ENCODE measurements around the gene CCDC116. TPM values are rescaled to one million over a fixed set of nuclear protein-coding genes. Genes with fewer than 3 reads are reported as not detected.
A peak's percentile ranks its signal among the peaks of the same experiment; 100 is the strongest.

CCDC116 gene, protein sequence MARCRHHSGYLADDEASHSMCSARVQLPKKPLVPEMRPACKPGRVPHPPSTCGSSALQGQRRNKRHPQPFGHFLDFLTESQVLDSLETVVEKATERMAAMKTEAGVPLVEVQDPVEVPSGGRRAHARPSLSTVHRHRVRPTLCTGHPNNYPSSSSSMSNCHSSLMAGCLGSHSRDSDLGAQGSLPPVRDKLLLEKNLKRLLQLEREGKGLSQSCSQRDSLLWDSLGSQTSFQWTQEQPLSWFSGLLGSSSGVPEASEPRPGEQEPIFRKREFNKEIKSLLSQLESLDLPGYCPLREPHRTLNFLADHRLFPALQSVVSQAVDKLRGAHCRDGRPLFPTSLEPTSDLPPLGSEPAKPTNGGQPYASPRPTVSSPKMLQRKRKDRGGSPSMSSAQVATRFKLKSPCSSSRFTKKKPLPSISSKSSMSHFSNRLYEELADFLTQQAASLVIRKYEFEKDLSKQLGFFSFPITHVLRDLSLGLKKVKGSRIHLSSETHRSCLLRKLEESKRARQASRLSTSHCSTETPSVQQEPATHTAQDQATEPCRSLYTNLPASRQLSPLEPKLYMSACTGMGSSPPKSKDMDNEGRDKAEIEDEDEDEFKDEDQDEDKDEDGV
- total RNA-seq (under 1 TPM; 0.34 to 0.93 TPM), polyA plus RNA-seq (not detected), total RNA-seq (0 to 1.0 (median 0.47) reads per million in 6 experiments)

GRCh38 chr22:21632237-21632895 lies at the start of gene CCDC116:
Gene CCDC116, plus strand, starts transcription at chr22:21632760. Its CDS starts 422 bp downstream, at chr22:21633182.
- POLR2A ChIA-PET, result interaction anchor here (0.6 to 1.4 kb wide), 3 partner anchors 10 to 21 kb away, joined by 3 to 6 read pairs (median 4); partner anchors contain the start of gene SDF2L1
- ATAC-seq (peak; percentile 10 to 12), DNase-seq (peak in 9 of 10 donors; percentile 20 to 71 (median 47))
- Mint-ChIP-seq H3K36me3 (peaks cover 0 to 12% (median 9%) of the 10 kb centered on the region in 3 donors), H3K27ac (peak within 1 kb of the TSS in 2 of 10 donors; percentile 34 to 39), H3K4me3 (no peak within 1 kb of the TSS), H3K27me3 (no peaks in the 10 kb centered on the region), H3K4me1 (peaks cover 3 to 21% (median 19%) of the 10 kb centered on the region in 4 donors), H3K9me3 (no peaks in the 10 kb centered on the region)

DNA sequence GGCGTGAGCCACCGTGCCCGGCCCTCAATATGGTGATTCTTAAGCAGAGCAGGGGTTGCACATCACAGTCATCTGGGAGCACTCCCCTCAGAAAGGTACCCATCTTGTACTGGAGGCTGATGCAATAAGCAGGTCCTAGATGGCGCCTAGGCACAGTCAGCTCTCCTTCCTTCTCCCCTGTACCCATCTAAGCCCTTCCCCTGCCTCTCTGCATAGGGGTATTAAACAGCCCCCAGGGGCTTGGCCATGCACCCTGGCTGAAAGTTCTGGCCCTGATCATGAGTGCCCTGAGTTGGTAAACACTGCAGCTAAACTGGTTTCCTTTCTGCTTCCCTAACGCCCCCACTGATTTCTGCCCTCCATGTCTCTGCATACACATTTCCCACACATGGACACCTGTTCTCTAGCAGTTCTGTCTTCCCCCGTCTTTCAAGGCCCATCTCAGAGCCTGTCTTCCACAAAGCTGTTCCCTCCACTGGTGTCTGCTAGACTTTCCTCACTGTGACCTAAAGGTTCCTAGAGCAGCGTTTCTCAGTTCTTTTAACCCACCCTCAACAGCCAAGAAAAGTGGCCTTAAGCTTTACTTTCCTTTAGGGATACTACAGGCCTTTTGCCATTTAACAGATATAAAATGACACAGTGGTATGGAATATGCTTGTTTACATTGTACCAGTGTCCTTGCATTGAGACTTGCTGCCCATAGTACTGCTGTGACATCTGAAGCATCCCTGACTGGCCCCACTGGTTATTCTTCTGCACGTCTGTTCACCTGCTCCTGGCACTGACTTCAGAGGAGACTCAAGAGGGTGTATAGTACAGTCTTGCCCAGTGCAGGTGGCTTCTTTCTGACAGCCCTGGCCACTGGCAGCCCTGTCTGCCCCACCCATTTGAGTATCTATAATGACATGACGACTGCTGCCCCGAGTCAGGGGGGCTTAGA lies 49.5 kb upstream of the CCDC116 start:
- Mint-ChIP-seq H3K36me3 (peaks cover 0 to 27% (median 3%) of the 10 kb centered on the region in 3 donors), H3K9me3 (no peaks in the 10 kb centered on the region), H3K27ac (peak overlapping the region; percentile 27 to 93 (median 72)), H3K4me1 (peaks cover 27 to 78% (median 60%) of the 10 kb centered on the region in 4 donors), H3K27me3 (no peaks in the 10 kb centered on the region), H3K4me3 (peak overlapping the region in 6 of 10 donors; percentile 2 to 62 (median 24))
- DNase-seq, result no peak
- POLR2A ChIA-PET, result interaction anchor here (1.6 kb wide), 1 partner anchor 46 kb away, joined by 5 read pairs; no protein-coding TSS in a partner anchor
- ATAC-seq, result no peak

GRCh38 chr22:21585389-21585788 lies 47.2 kb upstream of the CCDC116 start:
- POLR2A ChIA-PET, result no interaction called here
- peak overlapping the region in 5 of 10 donors; percentile 5 to 39 (median 9) for H3K27ac Mint-ChIP-seq
- DNase-seq (no peak), ATAC-seq (no peak)
- H3K4me1 Mint-ChIP-seq, result peaks cover 29 to 73% (median 57%) of the 10 kb centered on the region in 4 donors
- no peaks in the 10 kb centered on the region for H3K9me3 Mint-ChIP-seq
- H3K36me3 Mint-ChIP-seq, result peaks cover 0 to 22% (median 3%) of the 10 kb centered on the region in 3 donors
- H3K27me3 Mint-ChIP-seq, result no peaks in the 10 kb centered on the region
- peak overlapping the region in 3 of 10 donors; percentile 4 to 51 (median 8) for H3K4me3 Mint-ChIP-seq

GRCh38 chr22:21587803-21588611 lies 44.6 kb upstream of the CCDC116 start:
- ATAC-seq (peak; percentile 54 to 72), DNase-seq (no peak)
- Mint-ChIP-seq H3K27ac (peak overlapping the region in 9 of 10 donors; percentile 30 to 93 (median 81)), H3K4me3 (peak overlapping the region in 9 of 10 donors; percentile 31 to 71 (median 55)), H3K9me3 (no peaks in the 10 kb centered on the region), H3K27me3 (no peaks in the 10 kb centered on the region), H3K36me3 (peaks cover 0 to 30% (median 3%) of the 10 kb centered on the region in 3 donors), H3K4me1 (peaks cover 38 to 75% (median 63%) of the 10 kb centered on the region in 4 donors)
- POLR2A ChIA-PET, result no interaction called here

DNA sequence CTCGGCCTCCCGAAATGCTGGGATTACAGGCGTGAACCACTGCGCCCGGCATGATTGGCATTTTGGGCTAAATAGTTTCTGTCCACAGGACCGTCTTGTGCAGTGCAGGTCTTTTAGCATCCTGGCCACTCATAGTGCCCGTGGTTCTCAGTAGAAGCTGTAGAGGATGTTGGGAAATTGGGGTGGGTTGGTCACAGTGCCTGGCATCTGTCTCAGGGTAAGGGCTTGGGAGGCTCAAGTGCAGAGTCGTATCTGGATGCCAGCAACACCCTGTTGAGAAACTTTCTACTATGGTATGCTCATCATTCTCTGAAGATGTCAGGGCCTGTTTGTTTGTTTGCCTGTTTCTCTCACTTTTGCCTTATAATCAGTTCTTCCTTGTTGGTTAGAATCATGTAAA lies 43.2 kb upstream of the CCDC116 start:
- ATAC-seq (no peak), DNase-seq (no peak)
- Mint-ChIP-seq H3K27me3 (no peaks in the 10 kb centered on the region), H3K9me3 (no peaks in the 10 kb centered on the region), H3K36me3 (peaks cover 3 to 38% (median 9%) of the 10 kb centered on the region in 3 donors), H3K4me3 (peak overlapping the region in 3 of 10 donors; percentile 26 to 36 (median 34)), H3K27ac (peak overlapping the region in 8 of 10 donors; percentile 15 to 85 (median 53)), H3K4me1 (peaks cover 41 to 82% (median 69%) of the 10 kb centered on the region in 4 donors)
- POLR2A ChIA-PET, result no interaction called here

- DNase-seq (no peak), ATAC-seq (no peak)
- Mint-ChIP-seq H3K27ac (peak overlapping the region in 9 of 10 donors; percentile 40 to 89 (median 82)), H3K36me3 (peaks cover 13 to 49% (median 18%) of the 10 kb centered on the region in 3 donors), H3K4me3 (peak overlapping the region in 4 of 10 donors; percentile 2 to 59 (median 32)), H3K9me3 (peaks cover 0 to 2% (median 0%) of the 10 kb centered on the region in 9 donors), H3K4me1 (peaks cover 42 to 85% (median 72%) of the 10 kb centered on the region in 4 donors), H3K27me3 (no peaks in the 10 kb centered on the region)
- POLR2A ChIA-PET, result no interaction called here
These were observed 41.5 kb upstream of the CCDC116 start for GRCh38 chr22:21590809-21591641.

DNA sequence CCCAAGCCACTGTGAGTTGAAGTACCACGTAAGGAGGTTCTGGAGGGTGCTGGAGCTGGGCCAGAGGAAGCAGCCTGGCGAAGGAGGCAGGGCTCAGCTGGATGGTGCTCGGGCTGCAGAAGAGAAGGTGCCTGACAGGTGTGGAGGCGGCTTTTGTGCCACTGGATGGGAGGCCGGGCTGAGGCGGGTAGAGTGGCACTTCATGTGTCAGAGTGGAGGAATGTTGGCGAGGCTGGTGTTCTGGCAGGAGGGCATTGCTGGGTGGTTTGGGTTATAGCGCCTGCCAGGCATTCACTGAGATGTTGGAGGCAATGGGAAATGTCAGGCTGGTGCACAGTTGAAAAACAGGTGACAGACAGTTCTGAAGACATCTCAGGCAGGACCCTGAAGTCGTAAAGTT lies 40.9 kb upstream of the CCDC116 start:
- Mint-ChIP-seq H3K4me3 (peak overlapping the region in 5 of 10 donors; percentile 2 to 59 (median 16)), H3K4me1 (peaks cover 42 to 85% (median 73%) of the 10 kb centered on the region in 4 donors), H3K9me3 (peaks cover 0 to 2% (median 0%) of the 10 kb centered on the region in 9 donors), H3K36me3 (peaks cover 15 to 53% (median 18%) of the 10 kb centered on the region in 3 donors), H3K27ac (peak overlapping the region in 9 of 10 donors; percentile 40 to 89 (median 77)), H3K27me3 (no peaks in the 10 kb centered on the region)
- DNase-seq (no peak), ATAC-seq (peak in 1 of 2 donors; percentile 23)
- POLR2A ChIA-PET, result interaction anchor here (0.5 kb wide), 1 partner anchor 20 kb away, joined by 4 read pairs; no protein-coding TSS in a partner anchor

- Mint-ChIP-seq H3K36me3 (peaks cover 15 to 54% (median 18%) of the 10 kb centered on the region in 3 donors), H3K27me3 (no peaks in the 10 kb centered on the region), H3K4me1 (peaks cover 42 to 79% (median 71%) of the 10 kb centered on the region in 4 donors), H3K4me3 (peak overlapping the region in 1 of 10 donors; percentile 24), H3K27ac (peak overlapping the region in 4 of 10 donors; percentile 22 to 94 (median 56)), H3K9me3 (peaks cover 0 to 2% (median 0%) of the 10 kb centered on the region in 9 donors)
- ATAC-seq, result no peak
- DNase-seq, result no peak
- POLR2A ChIA-PET, result no interaction called here
These were observed 40.1 kb upstream of the CCDC116 start for GRCh38 chr22:21592422-21592821.

DNA sequence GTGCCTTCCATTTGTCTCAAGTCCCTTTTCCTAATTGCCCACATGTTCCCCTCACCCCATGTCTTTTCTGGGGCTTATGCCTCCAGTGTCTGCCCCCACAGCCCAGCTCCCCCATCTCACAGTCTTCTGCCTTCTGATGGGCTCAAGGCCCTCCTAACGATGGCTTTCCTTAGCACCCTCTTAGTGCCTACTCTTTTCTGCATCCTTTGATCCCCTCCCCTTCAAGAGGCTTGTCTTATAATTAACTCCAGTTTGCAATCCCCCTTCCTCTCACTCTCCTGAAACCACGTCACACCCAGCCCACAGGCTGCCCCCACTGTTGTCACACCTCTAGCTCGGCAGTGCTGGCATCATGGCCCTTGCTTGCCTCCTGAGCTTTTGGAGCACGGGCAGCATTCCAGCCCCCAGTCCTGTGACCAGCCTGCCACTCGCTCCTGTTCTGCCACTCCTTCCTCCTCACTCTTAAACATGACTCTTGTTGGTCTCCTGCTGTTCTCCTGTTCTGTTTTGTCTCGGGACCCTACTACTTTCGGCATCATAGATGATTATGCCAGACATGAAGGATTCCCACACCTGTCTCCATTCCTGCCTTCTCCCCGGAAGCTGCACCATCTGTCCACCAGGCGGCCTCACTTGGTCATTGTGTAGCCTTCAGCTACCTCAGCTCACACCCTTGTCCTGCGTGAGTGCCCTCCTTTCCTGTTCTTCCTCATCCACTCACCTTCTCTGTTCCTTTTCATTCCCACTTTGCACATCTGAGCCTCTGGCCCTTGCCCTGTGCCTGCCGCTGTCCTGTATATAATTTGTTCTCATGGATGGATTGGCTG lies 38.9 kb upstream of the CCDC116 start:
- DNase-seq (no peak), ATAC-seq (no peak)
- Mint-ChIP-seq H3K36me3 (peaks cover 15 to 51% (median 18%) of the 10 kb centered on the region in 3 donors), H3K9me3 (peaks cover 0 to 2% (median 0%) of the 10 kb centered on the region in 9 donors), H3K27me3 (no peaks in the 10 kb centered on the region), H3K4me3 (no peak overlapping the region), H3K4me1 (peaks cover 38 to 74% (median 67%) of the 10 kb centered on the region in 4 donors), H3K27ac (peak overlapping the region; percentile 7 to 89 (median 59))
- POLR2A ChIA-PET, result no interaction called here

All from naive thymus-derived CD8-positive, alpha-beta T cell (primary cell).